Urinary bladder (tissue), 4 donors: ENCODE results near the gene JAKMIP3. TPM values are rescaled to one million over a fixed set of nuclear protein-coding genes. Genes with fewer than 3 reads are reported as not detected.

ENCODE experiments used
- DNase-seq: peaks from one replicate; pipeline ENCODE4 v3.0.0-alpha.2; 2015; ENCODE audit errors: extremely low spot score
- H3K27ac ChIP-seq: one replicate; pipeline ENCODE4 v1.5.1; 2013; ENCODE audit warnings: low read depth, mild to moderate bottlenecking, moderate library complexity
- H3K36me3 ChIP-seq: one replicate; pipeline ENCODE4 v1.6.1; 2013; ENCODE audit warnings: mild to moderate bottlenecking, moderate library complexity; ENCODE audit not compliant: insufficient read depth
- H3K4me1 ChIP-seq: one replicate; pipeline ENCODE4 v1.6.1; 2013; ENCODE audit warnings: mild to moderate bottlenecking, moderate library complexity; ENCODE audit not compliant: insufficient read depth
- H3K4me3 ChIP-seq: one replicate; pipeline ENCODE4 v1.5.1; 2013; ENCODE audit warnings: low read depth, low read length
- WGBS: extraction: QIAGEN DNeasy Blood & Tissue Kit; methylation state at CpG from one replicate; pipeline ENCODE4 v1.1.7; 2013; 5-methylcytosine and 5-hydroxymethylcytosine counted together
- polyA plus RNA-seq: library from polyadenylated mRNA; stranded (reverse); fragments of 200-250 nt; gene quantifications from one replicate; pipeline ENCODE4 v1.2.3, GENCODE V29; 2013
- total RNA-seq: library from RNA; depleted of rRNA; stranded (reverse); fragments of >200 nt; gene quantifications from one replicate; pipeline ENCODE4 v1.2.3, GENCODE V29; 2014
- donor health status: healthy with polysubstance abuse.
- donor health status: healthy.

The JAKMIP3 gene
- total and polyA plus RNA-seq, 2 donors: 0.37 to 1.5 TPM

- DNase-seq: no peak
- Histone ChIP-seq H3K27ac (no peak overlapping the region), H3K36me3 (no peaks in the 10 kb centered on the region), H3K4me3 (no peak overlapping the region), H3K4me1 (no peaks in the 10 kb centered on the region)
- 80% methylated on average over 23 of the region's 23 CpGs for WGBS
Observed at GRCh38 chr10:132102071-132102716, 36.4 kb downstream of the JAKMIP3 start.

- 92% methylated on average over 8 of the region's 8 CpGs for WGBS
- no peaks in the 10 kb centered on the region for H3K4me1 ChIP-seq
- H3K27ac ChIP-seq: no peak overlapping the region
- H3K4me3 ChIP-seq: no peak overlapping the region
- no peaks in the 10 kb centered on the region for H3K36me3 ChIP-seq
- DNase-seq: no peak
Observed at GRCh38 chr10:132102717-132103110, 37.0 kb downstream of the JAKMIP3 start.

- H3K36me3 ChIP-seq: no peaks in the 10 kb centered on the region
- 73% methylated on average over 7 of the region's 7 CpGs for WGBS
- no peak for DNase-seq
- H3K4me1 ChIP-seq: no peaks in the 10 kb centered on the region
- no peak overlapping the region for H3K4me3 ChIP-seq
- no peak overlapping the region for H3K27ac ChIP-seq
Observed at GRCh38 chr10:132103116-132103910, 37.6 kb downstream of the JAKMIP3 start.

GRCh38 chr10:132104062-132104461, 38.3 kb downstream of the JAKMIP3 start:
- WGBS: 85% methylated on average over 13 of the region's 13 CpGs
- no peaks in the 10 kb centered on the region for H3K4me1 ChIP-seq
- no peak overlapping the region for H3K27ac ChIP-seq
- no peak for DNase-seq
- H3K4me3 ChIP-seq: no peak overlapping the region
- H3K36me3 ChIP-seq: no peaks in the 10 kb centered on the region

GRCh38 chr10:132104471-132105301, 38.9 kb downstream of the JAKMIP3 start:
- Histone ChIP-seq H3K27ac (no peak overlapping the region), H3K36me3 (no peaks in the 10 kb centered on the region), H3K4me3 (no peak overlapping the region), H3K4me1 (no peaks in the 10 kb centered on the region)
- WGBS: 89% methylated on average over 27 of the region's 27 CpGs
- no peak for DNase-seq

- Histone ChIP-seq H3K4me3 (no peak overlapping the region), H3K27ac (no peak overlapping the region), H3K36me3 (no peaks in the 10 kb centered on the region), H3K4me1 (no peaks in the 10 kb centered on the region)
- 69% methylated on average over 14 of the region's 14 CpGs for WGBS
- no peak for DNase-seq
Observed at GRCh38 chr10:132105302-132105995, 39.7 kb downstream of the JAKMIP3 start.

- DNase-seq: no peak
Observed at GRCh38 chr10:132106431-132106830, 40.7 kb downstream of the JAKMIP3 start.

GRCh38 chr10:132107186-132107948, 41.6 kb downstream of the JAKMIP3 start:
- no peaks in the 10 kb centered on the region for H3K36me3 ChIP-seq
- H3K27ac ChIP-seq: no peak overlapping the region
- H3K4me1 ChIP-seq: no peaks in the 10 kb centered on the region
- DNase-seq: no peak
- 85% methylated on average over 27 of the region's 27 CpGs for WGBS
- H3K4me3 ChIP-seq: no peak overlapping the region

More at GRCh38 chr10:132106431-132106830, 40.7 kb downstream of the JAKMIP3 start:
- WGBS: 91% methylated on average over 15 of the region's 15 CpGs
- Histone ChIP-seq H3K27ac (no peak overlapping the region), H3K36me3 (no peaks in the 10 kb centered on the region), H3K4me1 (no peaks in the 10 kb centered on the region), H3K4me3 (no peak overlapping the region)

- no peak for DNase-seq
- no peaks in the 10 kb centered on the region for H3K4me1 ChIP-seq
- no peak overlapping the region for H3K27ac ChIP-seq
- no peaks in the 10 kb centered on the region for H3K36me3 ChIP-seq
- no peak overlapping the region for H3K4me3 ChIP-seq
- WGBS: 80% methylated on average over 13 of the region's 13 CpGs
Observed at GRCh38 chr10:132107949-132108877, 42.5 kb downstream of the JAKMIP3 start.

- no peaks in the 10 kb centered on the region for H3K36me3 ChIP-seq
- no peak overlapping the region for H3K4me3 ChIP-seq
- no peak overlapping the region for H3K27ac ChIP-seq
- WGBS: 85% methylated on average over 19 of the region's 19 CpGs
- no peaks in the 10 kb centered on the region for H3K4me1 ChIP-seq
- no peak for DNase-seq
Observed at GRCh38 chr10:132109341-132110110, 43.8 kb downstream of the JAKMIP3 start.

GRCh38 chr10:132110111-132110521, 44.4 kb downstream of the JAKMIP3 start:
- no peak overlapping the region for H3K27ac ChIP-seq
- no peak overlapping the region for H3K4me3 ChIP-seq
- 61% methylated on average over 14 of the region's 14 CpGs for WGBS
- no peak for DNase-seq
- no peaks in the 10 kb centered on the region for H3K36me3 ChIP-seq
- H3K4me1 ChIP-seq: no peaks in the 10 kb centered on the region
